AG09319 (cell line): ENCODE measurements around the gene RHBDD1.

Experiments
- DNase-seq: peaks from one replicate; pipeline ENCODE4 v3.0.0-alpha.2; 2010; ENCODE audit warnings: low read depth; ENCODE audit errors: extremely low read depth
- TF ChIP-seq, protein P1 (sequence below): IDR thresholded peaks from 2 replicates; pipeline ENCODE4 v1.5.1; 2011; ENCODE audit warnings: low read depth, mild to moderate bottlenecking, inconsistent platforms, low read length, moderate library complexity

RHBDD1 gene

GRCh38 chr2:226985583-226985946 is 149.7 kb downstream of the RHBDD1 start:
- DNase-seq: no peak

GRCh38 chr2:226991663-226992062 is 155.8 kb downstream of the RHBDD1 start:
- TF ChIP-seq, protein P1, sequence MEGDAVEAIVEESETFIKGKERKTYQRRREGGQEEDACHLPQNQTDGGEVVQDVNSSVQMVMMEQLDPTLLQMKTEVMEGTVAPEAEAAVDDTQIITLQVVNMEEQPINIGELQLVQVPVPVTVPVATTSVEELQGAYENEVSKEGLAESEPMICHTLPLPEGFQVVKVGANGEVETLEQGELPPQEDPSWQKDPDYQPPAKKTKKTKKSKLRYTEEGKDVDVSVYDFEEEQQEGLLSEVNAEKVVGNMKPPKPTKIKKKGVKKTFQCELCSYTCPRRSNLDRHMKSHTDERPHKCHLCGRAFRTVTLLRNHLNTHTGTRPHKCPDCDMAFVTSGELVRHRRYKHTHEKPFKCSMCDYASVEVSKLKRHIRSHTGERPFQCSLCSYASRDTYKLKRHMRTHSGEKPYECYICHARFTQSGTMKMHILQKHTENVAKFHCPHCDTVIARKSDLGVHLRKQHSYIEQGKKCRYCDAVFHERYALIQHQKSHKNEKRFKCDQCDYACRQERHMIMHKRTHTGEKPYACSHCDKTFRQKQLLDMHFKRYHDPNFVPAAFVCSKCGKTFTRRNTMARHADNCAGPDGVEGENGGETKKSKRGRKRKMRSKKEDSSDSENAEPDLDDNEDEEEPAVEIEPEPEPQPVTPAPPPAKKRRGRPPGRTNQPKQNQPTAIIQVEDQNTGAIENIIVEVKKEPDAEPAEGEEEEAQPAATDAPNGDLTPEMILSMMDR: no peak
- no peak for DNase-seq

More at GRCh38 chr2:226985583-226985946, 149.7 kb downstream of the RHBDD1 start:
- TF ChIP-seq, protein P1: no peak

GRCh38 chr2:226993171-226993570 is 157.3 kb downstream of the RHBDD1 start:
- TF ChIP-seq, protein P1: no peak
- DNase-seq: no peak

DNA sequence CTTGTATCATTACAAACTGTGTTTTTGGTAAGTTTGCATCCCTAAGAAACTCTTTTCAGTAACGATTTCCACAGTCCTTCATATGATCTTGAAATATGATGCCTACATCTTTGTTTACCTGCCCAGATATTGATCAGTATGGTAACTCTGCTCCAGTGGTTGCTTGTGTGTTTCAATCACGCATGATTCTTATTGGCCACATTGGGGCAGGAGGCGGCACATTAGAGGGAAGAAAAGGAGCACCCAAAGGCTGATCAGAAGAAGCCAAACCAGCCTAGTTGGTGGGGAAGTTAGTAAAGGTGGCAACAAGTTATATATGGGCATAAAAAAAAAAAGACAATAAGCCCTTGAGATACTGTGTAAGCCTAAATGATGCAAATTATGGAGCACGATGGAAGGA is 158.9 kb downstream of the RHBDD1 start:
- no peak for DNase-seq
- TF ChIP-seq, protein P1: no peak

DNA sequence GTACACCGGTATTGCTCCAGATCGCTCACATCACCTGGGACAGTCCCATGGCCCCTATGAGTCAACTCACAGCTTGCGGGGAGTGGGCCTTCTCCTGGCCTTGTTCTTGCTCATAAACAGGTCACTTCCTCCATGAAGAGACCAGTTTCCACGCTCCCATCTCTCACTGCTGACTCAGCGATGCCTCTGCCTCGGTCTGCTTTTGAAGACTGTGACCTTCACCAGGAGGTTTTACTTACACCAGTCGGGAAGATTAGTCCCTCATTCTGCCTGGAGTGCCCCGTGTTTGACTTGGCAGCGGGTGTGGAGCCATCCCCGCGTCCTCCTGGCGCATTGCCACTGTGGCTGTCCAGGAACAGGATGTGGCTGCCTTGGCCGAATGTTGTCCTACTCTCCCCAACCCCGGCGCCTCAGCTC is 159.8 kb downstream of the RHBDD1 start:
- no peak for DNase-seq
- TF ChIP-seq, protein P1: no peak

DNA sequence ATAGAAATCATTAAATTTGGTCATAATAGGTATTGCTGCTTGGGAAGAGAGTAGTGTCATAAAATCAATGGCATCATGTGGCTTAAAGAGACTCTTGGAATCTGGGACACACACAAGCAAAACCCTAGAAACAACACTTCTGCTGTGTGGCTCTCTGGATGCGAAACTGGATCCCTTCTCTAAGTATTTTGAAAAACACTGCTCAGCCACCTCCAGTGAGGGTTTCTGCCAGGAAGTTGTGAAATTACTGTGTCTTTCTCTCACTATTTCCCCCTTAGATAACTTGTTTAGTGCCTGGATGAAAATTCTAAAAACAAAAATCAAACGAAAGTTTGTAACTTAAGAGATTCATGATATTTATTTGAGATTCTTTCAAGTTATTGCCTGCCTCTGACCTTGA is 163.8 kb downstream of the RHBDD1 start:
- no peak for DNase-seq
- TF ChIP-seq, protein P1: no peak

GRCh38 chr2:227000123-227000522 is 164.3 kb downstream of the RHBDD1 start:
- TF ChIP-seq, protein P1: no peak
- DNase-seq: no peak

- no peak for DNase-seq
- TF ChIP-seq, protein P1: no peak
These were observed 168.6 kb downstream of the RHBDD1 start for GRCh38 chr2:227004482-227004881.
